A549 (cell line): ENCODE data around the gene PLEKHA8. TPM values are rescaled to one million over a fixed set of nuclear protein-coding genes. Genes with fewer than 3 reads are reported as not detected.
A peak's percentile ranks its signal among the peaks of the same experiment; 100 is the strongest.

ENCODE experiments used
- ATAC-seq, 2 experiments: fragments of 200-7000 bp in 1 of 2; fragments of >200 bp in 1 of 2; cut with Nextera tagmentation in 1 of 2; cut with Tn5 transposase in 1 of 2; 3 replicates each; pipeline versions ENCODE4 v1.8.0 to v1.9.1; 2018 to 2020; ENCODE audit warnings: mild to moderate bottlenecking in 1 of 2, moderate library complexity in 1 of 2
- CTCF ChIA-PET: fragments of 300-600 bp; sonication (Branson Sonifier 250); formaldehyde crosslinking; extraction: SDS; loops from one replicate; lab custom pipeline; 2021; ENCODE audit warnings: antibody characterized with exemption, inconsistent platforms; lab: Yijun Ruan, JAX
- POLR2A ChIA-PET: fragments of 350-600 bp; formaldehyde crosslinking; extraction: SDS; loops from one replicate; lab custom pipeline; 2021; ENCODE audit warnings: antibody characterized with exemption, inconsistent platforms; lab: Yijun Ruan, JAX
- DNase-seq, 2 experiments: peaks; one replicate each; pipeline versions ENCODE4 v3.0.0 to v3.0.0-alpha.2; 2011 to 2016; ENCODE audit warnings: low read depth in 1 of 2, low spot score in 1 of 2
- FAIRE-seq: peaks from 2 replicates; lab custom pipeline; 2011; peaks lifted over from hg19 to GRCh38; lab: Jason Lieb, UNC
- H3K27ac ChIP-seq, 2 experiments: fragments of >200 bp; sonication (Bioruptor Twin); formaldehyde crosslinking; 3 replicates each; pipeline ENCODE4 v1.5.1; 2016 to 2017
- H3K4me1 ChIP-seq: fragments of >200 bp; sonication (Bioruptor Twin); formaldehyde crosslinking; 3 replicates; pipeline ENCODE4 v1.6.1; 2016
- H3K4me2 ChIP-seq: fragments of >200 bp; sonication (Bioruptor Twin); formaldehyde crosslinking; 3 replicates; pipeline ENCODE4 v1.6.1; 2016
- H3K4me3 ChIP-seq: fragments of >200 bp; sonication (Bioruptor Twin); formaldehyde crosslinking; 3 replicates; pipeline ENCODE4 v1.5.1; 2016
- H3K9me3 ChIP-seq: fragments of >200 bp; sonication (Bioruptor Twin); formaldehyde crosslinking; 3 replicates; pipeline ENCODE4 v1.6.1; 2016
- BCL3 ChIP-seq: fragments of >200 bp; sonication (Bioruptor Twin); formaldehyde crosslinking; IDR thresholded peaks from 3 replicates; pipeline ENCODE4 v1.6.1; 2016
- BHLHE40 ChIP-seq: IDR thresholded peaks from 2 replicates; pipeline ENCODE4 v1.6.1; 2012; ENCODE audit warnings: low read depth, low read length, inconsistent platforms
- CHD2 ChIP-seq: fragments of 150-350 bp; IDR thresholded peaks from 2 replicates; pipeline ENCODE4 v1.6.1; 2014; ENCODE audit warnings: low read length; ENCODE audit not compliant: partially characterized antibody
- CTCF ChIP-seq: fragments of >200 bp; sonication (Bioruptor Twin); formaldehyde crosslinking; IDR thresholded peaks from 3 replicates; pipeline ENCODE4 v1.5.1; 2016
- E2F6 ChIP-seq: IDR thresholded peaks from 2 replicates; pipeline ENCODE4 v1.6.1; 2012; ENCODE audit warnings: low read depth, borderline replicate concordance
- EHF ChIP-seq: fragments of 250-450 bp; sonication (Bioruptor Pico); IDR thresholded peaks from 2 replicates; pipeline ENCODE4 v1.5.0; 2020; ENCODE audit warnings: mild to moderate bottlenecking
- EHMT2 ChIP-seq: fragments of 200-600 bp; sonication (generic); IDR thresholded peaks from 2 replicates; pipeline ENCODE4 v1.6.1; 2016; ENCODE audit warnings: antibody characterized with exemption, low read depth, mild to moderate bottlenecking, moderate library complexity
- ESRRA ChIP-seq: fragments of 150-350 bp; IDR thresholded peaks from 2 replicates; pipeline ENCODE4 v1.6.1; 2014; ENCODE audit warnings: mild to moderate bottlenecking, low read length, borderline replicate concordance
- FOXS1 ChIP-seq: fragments of 250-450 bp; sonication (Bioruptor Pico); IDR thresholded peaks from 2 replicates; pipeline ENCODE4 v1.5.0; 2020; ENCODE audit warnings: mild to moderate bottlenecking, moderate library complexity
- GATA3 ChIP-seq: IDR thresholded peaks from 2 replicates; pipeline ENCODE4 v1.6.1; 2012; ENCODE audit warnings: borderline replicate concordance
- HEYL ChIP-seq: fragments of 250-450 bp; sonication (Bioruptor Pico); IDR thresholded peaks from 2 replicates; pipeline ENCODE4 v1.8.0; 2021; ENCODE audit warnings: mild to moderate bottlenecking, moderate library complexity
- HOXB13 ChIP-seq: fragments of 250-450 bp; sonication (Bioruptor Pico); IDR thresholded peaks from 2 replicates; pipeline ENCODE4 v1.5.0; 2020; ENCODE audit warnings: low read depth, mild to moderate bottlenecking, moderate library complexity
- HOXB5 ChIP-seq: fragments of 250-450 bp; sonication (Bioruptor Pico); IDR thresholded peaks from 2 replicates; pipeline ENCODE4 v1.5.0; 2020; ENCODE audit warnings: mild to moderate bottlenecking, moderate library complexity
- JUNB ChIP-seq: fragments of >200 bp; sonication (Bioruptor Twin); formaldehyde crosslinking; IDR thresholded peaks from 2 replicates; pipeline ENCODE4 v1.6.1; 2016
- KDM1A ChIP-seq: fragments of 200-600 bp; sonication (generic); IDR thresholded peaks from 2 replicates; pipeline ENCODE4 v1.6.1; 2016; ENCODE audit warnings: low read depth, mild to moderate bottlenecking
- MAFK ChIP-seq: fragments of 450-650 bp; IDR thresholded peaks from 2 replicates; pipeline ENCODE4 v1.6.1; 2014; ENCODE audit not compliant: partially characterized antibody
- RAD21 ChIP-seq, 2 experiments: fragments of >200 bp in 1 of 2; sonication (Bioruptor Twin) in 1 of 2; formaldehyde crosslinking in 1 of 2; IDR thresholded peaks in 1 of 2; conservative IDR thresholded peaks in 1 of 2; 2 replicates in 1 of 2; 3 replicates in 1 of 2; pipeline ENCODE4 v1.6.1; 2012 to 2018; ENCODE audit warnings: inconsistent platforms in 1 of 2
- RCOR1 ChIP-seq: fragments of 150-350 bp; IDR thresholded peaks from 2 replicates; pipeline ENCODE4 v1.6.1; 2014; ENCODE audit warnings: antibody characterized with exemption, low read length, low read depth
- ZC3H11A ChIP-seq: fragments of 450-650 bp; IDR thresholded peaks from 2 replicates; pipeline ENCODE4 v1.6.1; 2014; ENCODE audit warnings: antibody characterized with exemption, mild to moderate bottlenecking
- WGBS: methylation state at CpG from one replicate; pipeline ENCODE4 v1.1.6; 2017; ENCODE audit errors: missing lambda C conversion rate; 5-methylcytosine and 5-hydroxymethylcytosine counted together
- polyA plus RNA-seq, 4 experiments: library from polyadenylated mRNA; depleted of rRNA in 3 of 4; stranded (reverse); fragments of >200 nt; fragmentation: RNase III in 1 of 4; extraction: RNeasy Plus Mini Kit Qiagen cat#74134 plus additional on column Dnase treatment in 1 of 4; gene quantifications; 2 replicates in 3 of 4; 3 replicates in 1 of 4; pipeline ENCODE4 v1.2.3, GENCODE V29; 2011 to 2017

PLEKHA8 gene
- polyA plus RNA-seq, 2 of the 4 experiments (the other 2 are of a cell fraction) = 5.9 to 10.9 TPM

GRCh38 chr7:30159698-30160143 lies 131.5 kb downstream of the PLEKHA8 start:
- Histone ChIP-seq H3K9me3 (no peaks in the 10 kb centered on the region), H3K4me3 (no peak overlapping the region), H3K27ac (no peak overlapping the region), H3K4me1 (peaks cover 22% of the 10 kb centered on the region), H3K4me2 (no peak overlapping the region)
- DNase-seq (peak in 1 of 2 experiments; percentile 31), FAIRE-seq (no peak), ATAC-seq (peak; percentile 63 to 68; a peak in 5 of 6 replicates)
- TF ChIP-seq ESRRA (0 out of 2 replicates have a peak, but pooled peaks have one; percentile 67), HEYL (CRISPR knock-in tag) (no peak)
- WGBS = 47% methylated on average over 6 of the region's 6 CpGs
- CTCF ChIA-PET = interaction anchor here (0.9 to 1.4 kb wide), 4 partner anchors 11 to 405 kb away, joined by 3 to 5 read pairs (median 4); no protein-coding TSS in a partner anchor
- POLR2A ChIA-PET = no interaction called here

GRCh38 chr7:30160329-30160728 lies 132.1 kb downstream of the PLEKHA8 start:
- POLR2A ChIA-PET = no interaction called here
- no peak overlapping the region for H3K27ac ChIP-seq
- no peak for ATAC-seq
- peaks cover 22% of the 10 kb centered on the region for H3K4me1 ChIP-seq
- no peak overlapping the region for H3K4me2 ChIP-seq
- no peak overlapping the region for H3K4me3 ChIP-seq
- no peak for FAIRE-seq
- no peak for TF ChIP-seq RAD21 (conservative IDR thresholded peaks at IDR 0.05 in 1 of 2, IDR thresholded peaks at IDR 0.05 in 1 of 2)
- no peak for TF ChIP-seq ZC3H11A
- no peak for TF ChIP-seq HOXB13 (CRISPR knock-in tag)
- no peak for TF ChIP-seq GATA3
- TF ChIP-seq EHF = no peak
- no peak for TF ChIP-seq BHLHE40
- TF ChIP-seq CHD2 = no peak
- no peak for TF ChIP-seq CTCF
- no peak for TF ChIP-seq HOXB5
- TF ChIP-seq KDM1A = no peak
- TF ChIP-seq BCL3 = no peak
- TF ChIP-seq EHMT2 = no peak
- TF ChIP-seq FOXS1 = no peak
- no peak for DNase-seq
- no peaks in the 10 kb centered on the region for H3K9me3 ChIP-seq
- whole genome bisulfite sequencing = 69% methylated on average over 2 of the region's 2 CpGs
- CTCF ChIA-PET = interaction anchor here (0.9 to 1.4 kb wide), 3 partner anchors 22 to 404 kb away, joined by 3 to 5 read pairs (median 3); no protein-coding TSS in a partner anchor

GRCh38 chr7:30162133-30162532 lies 133.9 kb downstream of the PLEKHA8 start:
- Histone ChIP-seq H3K4me1 (peaks cover 22% of the 10 kb centered on the region), H3K27ac (no peak overlapping the region), H3K9me3 (no peaks in the 10 kb centered on the region), H3K4me2 (peak overlapping the region; percentile 79), H3K4me3 (no peak overlapping the region)
- DNase-seq = no peak
- no peak for TF ChIP-seq MAFK
- no peak for TF ChIP-seq RAD21 (conservative IDR thresholded peaks at IDR 0.05 in 1 of 2, IDR thresholded peaks at IDR 0.05 in 1 of 2)
- TF ChIP-seq RCOR1 = no peak
- TF ChIP-seq E2F6 = no peak
- no peak for TF ChIP-seq JUNB
- POLR2A ChIA-PET = no interaction called here
- ATAC-seq = no peak
- no peak for FAIRE-seq
- 81% methylated on average over 3 of the region's 3 CpGs for WGBS
- CTCF ChIA-PET = interaction anchor here (0.6 to 4.5 kb wide), 6 partner anchors 19 to 578 kb away, joined by 3 to 42 read pairs (median 3); no protein-coding TSS in a partner anchor
